Panc1 (cell line): ENCODE results near the gene IGLL5. TPM values are rescaled to one million over a fixed set of nuclear protein-coding genes. Genes with fewer than 3 reads are reported as not detected.

Experiments
- ATAC-seq: fragments of 200-7000 bp; cut with Tn5 transposase; 2 replicates; pipeline ENCODE4 v1.9.1; 2020; ENCODE audit warnings: mild to moderate bottlenecking, moderate library complexity
- BruUV-seq: library from RNA; stranded (reverse); fragments of 400-500 nt; replicated peaks from 2 replicates; lab custom pipeline; 2021; lab: Mats Ljungman, UMichigan
- CTCF ChIA-PET: fragments of 300-600 bp; sonication (Branson Sonifier 250); formaldehyde crosslinking; loops from one replicate; lab custom pipeline; 2022; ENCODE audit warnings: antibody characterized with exemption; lab: Charles Lee
- POLR2A ChIA-PET: fragments of 300-600 bp; sonication (Branson Sonifier 250); formaldehyde crosslinking; loops from one replicate; lab custom pipeline; 2022; ENCODE audit warnings: antibody characterized with exemption; lab: Charles Lee
- DNase-seq: peaks from one replicate; pipeline ENCODE4 v3.0.0-alpha.2; 2010; ENCODE audit warnings: low read depth, low spot score
- H3K27ac ChIP-seq: 2 replicates; pipeline ENCODE4 v1.5.1; 2011; ENCODE audit warnings: mild to moderate bottlenecking, low read length, inconsistent platforms
- H3K27me3 ChIP-seq: fragments of 200-500 bp; sonication (Bioruptor generic); 2 replicates; pipeline ENCODE4 v1.6.0; 2014; ENCODE audit warnings: low read length, inconsistent platforms; ENCODE audit not compliant: control insufficient read depth, insufficient read depth
- H3K36me3 ChIP-seq: fragments of 200-500 bp; sonication (Bioruptor generic); 2 replicates; pipeline ENCODE4 v1.5.1; 2014; ENCODE audit warnings: inconsistent platforms, mild to moderate bottlenecking, low read length, moderate library complexity; ENCODE audit not compliant: control insufficient read depth, insufficient read depth
- H3K4me1 ChIP-seq: 2 replicates; pipeline ENCODE4 v1.5.1; 2011; ENCODE audit warnings: inconsistent platforms, mild to moderate bottlenecking, low read length, moderate library complexity; ENCODE audit not compliant: control insufficient read depth, insufficient read depth
- H3K4me3 ChIP-seq, 2 experiments: 2 replicates each; pipeline ENCODE4 v1.5.1; 2011 to 2012; ENCODE audit warnings: low read depth in 2 of 2, low read length in 2 of 2, mild to moderate bottlenecking in 2 of 2, inconsistent platforms in 1 of 2, moderate library complexity in 1 of 2
- H3K9me3 ChIP-seq: fragments of 200-500 bp; sonication (Bioruptor generic); 2 replicates; pipeline ENCODE4 v1.5.1; 2014; ENCODE audit warnings: low read depth, mild to moderate bottlenecking, inconsistent platforms, low read length, moderate library complexity; ENCODE audit not compliant: control insufficient read depth, insufficient read depth
- CTCF ChIP-seq: fragments of 450-650 bp; IDR thresholded peaks from 2 replicates; pipeline ENCODE4 v1.5.1; 2017; ENCODE audit warnings: mild to moderate bottlenecking
- POLR2AphosphoS5 ChIP-seq: IDR thresholded peaks from 2 replicates; pipeline ENCODE4 v1.6.1; 2012; ENCODE audit warnings: mild to moderate bottlenecking, low read depth, low read length, moderate library complexity
- REST ChIP-seq, 2 experiments: IDR thresholded peaks; 2 replicates each; pipeline ENCODE4 v1.6.1; 2011 to 2012; ENCODE audit warnings: low read depth in 2 of 2, control low read depth in 1 of 2, low read length in 1 of 2, mild to moderate bottlenecking in 1 of 2, moderate library complexity in 1 of 2; ENCODE audit not compliant: insufficient read depth in 1 of 2
- SIN3A ChIP-seq: IDR thresholded peaks from 2 replicates; pipeline ENCODE4 v1.6.1; 2012; ENCODE audit warnings: low read depth, mild to moderate bottlenecking, low read length, moderate library complexity, borderline replicate concordance; ENCODE audit not compliant: insufficient read depth
- TCF7L2 ChIP-seq: IDR thresholded peaks from 2 replicates; pipeline ENCODE4 v1.6.1; 2011; ENCODE audit warnings: mild to moderate bottlenecking, low read depth, low read length, inconsistent platforms
- in situ Hi-C: cut with HindIII; loops from 2 replicates; pipeline ENCODE4 v1.10.0; 2016; ENCODE audit warnings: low sequenced_read_pairs, low pct_unique_long_range_greater_than_20kb
- intact Hi-C: fragments of 100-400 bp; cut with micrococcal nuclease; formaldehyde crosslinking; loops from one replicate; pipeline ENCODE4 v1.10.0; 2022; ENCODE audit not compliant: unreplicated experiment
- total RNA-seq: library from RNA; stranded (reverse); gene quantifications from one replicate; pipeline ENCODE4 v1.2.1, GENCODE V29; 2021; ENCODE audit not compliant: unreplicated experiment

The IGLL5 gene
- total RNA-seq, 1 experiment from 2014 or later: not detected

- ChIA-PET CTCF (no interaction called here), POLR2A (no interaction called here)
- intact Hi-C loops (no loop called here), in situ Hi-C loops (no loop called here)
- no peaks in the 10 kb centered on the region; the same call in 1 of the 2 replicates for H3K27me3 ChIP-seq
- ATAC-seq (no peak), DNase-seq (no peak)
- H3K4me3 ChIP-seq: no peak overlapping the region
- no peak overlapping the region for H3K27ac ChIP-seq
- no peaks in the 10 kb centered on the region for H3K36me3 ChIP-seq
- no peaks in the 10 kb centered on the region for H3K4me1 ChIP-seq
- BruUV-seq: no TSS peak
- TF ChIP-seq CTCF (no peak), SIN3A (no peak), REST (IDR thresholded peaks at IDR 0.05; ENCODE audit: insufficient read depth in 1 of 2, low read depth in 2 of 2, low read length in 1 of 2) (no peak), POLR2AphosphoS5 (no peak), TCF7L2 (no peak)
- no peaks in the 10 kb centered on the region for H3K9me3 ChIP-seq
Observed at GRCh38 chr22:22917377-22917776, 29.8 kb downstream of the IGLL5 start.

GRCh38 chr22:22918297-22918965 is 30.8 kb downstream of the IGLL5 start:
- Histone ChIP-seq H3K27me3 (no peaks in the 10 kb centered on the region), H3K27ac (no peak overlapping the region), H3K4me3 (no peak overlapping the region), H3K4me1 (no peaks in the 10 kb centered on the region), H3K36me3 (no peaks in the 10 kb centered on the region), H3K9me3 (no peaks in the 10 kb centered on the region)
- TF ChIP-seq SIN3A: no peak
- no peak for TF ChIP-seq REST (IDR thresholded peaks at IDR 0.05; ENCODE audit: insufficient read depth in 1 of 2, low read depth in 2 of 2, low read length in 1 of 2)
- no peak for TF ChIP-seq TCF7L2
- TF ChIP-seq POLR2AphosphoS5: no peak
- no peak for TF ChIP-seq CTCF
- ChIA-PET CTCF (interaction anchor here (0.7 kb wide), 1 partner anchor 489 kb away, joined by 3 read pairs; no protein-coding TSS in a partner anchor), POLR2A (no interaction called here)
- intact Hi-C loops (no loop called here), in situ Hi-C loops (no loop called here)
- BruUV-seq: no TSS peak
- ATAC-seq (no peak), DNase-seq (no peak)
